GM21737 (cell line): ENCODE measurements around the gene LRRK1.

Experiments used
- ATAC-seq: cut with Tn5 transposase; IDR thresholded peaks from one replicate; pipeline ENCODE4 v1.9.1; 2021; ENCODE audit warnings: mild to moderate bottlenecking, moderate library complexity; ENCODE audit not compliant: unreplicated experiment

LRRK1 gene

DNA sequence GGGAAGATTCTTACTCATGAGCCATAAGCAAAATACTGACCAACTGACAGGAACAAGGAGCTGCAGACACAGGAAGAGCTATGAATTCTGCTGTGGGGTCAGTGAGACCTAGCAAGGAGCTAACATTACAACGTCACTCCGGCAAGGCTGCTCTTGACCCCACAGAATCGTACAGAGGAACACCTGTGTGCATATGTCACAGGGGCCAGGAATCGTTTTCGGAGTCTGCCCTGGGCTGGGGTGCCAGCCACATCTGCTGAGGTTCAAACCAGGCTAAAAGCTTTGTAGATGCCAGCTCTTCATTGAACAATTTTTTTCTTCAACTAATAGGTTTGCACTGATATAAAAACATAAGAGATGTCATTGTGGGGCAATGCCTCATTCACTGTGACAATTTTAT lies 82.6 kb downstream of the LRRK1 start:
- ATAC-seq: no peak

GRCh38 chr15:101003081-101003480 lies 83.9 kb downstream of the LRRK1 start:
- no peak for ATAC-seq

- ATAC-seq: no peak
Measured at GRCh38 chr15:101003706-101004105, 84.5 kb downstream of the LRRK1 start.

DNA sequence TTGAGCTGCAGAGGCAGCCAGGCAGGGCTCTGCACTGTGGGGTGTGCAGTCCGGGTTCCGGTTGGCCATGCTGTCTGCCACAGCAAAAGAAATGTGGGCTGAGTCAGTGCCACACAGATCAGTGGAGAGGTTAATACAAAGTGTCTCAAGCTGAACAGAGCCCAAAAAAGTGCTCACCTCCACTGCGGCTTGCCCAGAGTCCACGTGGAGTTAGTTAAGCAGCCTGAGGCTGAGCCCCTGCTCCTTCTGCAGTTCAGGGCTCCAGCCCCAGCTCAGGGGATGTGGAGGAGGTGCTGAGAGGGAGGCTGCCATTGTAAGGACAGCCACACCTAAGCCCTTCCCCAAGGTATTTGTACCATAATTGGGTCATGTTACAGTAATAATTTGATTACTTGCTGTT lies 85.3 kb downstream of the LRRK1 start:
- ATAC-seq: no peak

GRCh38 chr15:101004986-101005747 lies 86.0 kb downstream of the LRRK1 start:
- no peak for ATAC-seq

DNA sequence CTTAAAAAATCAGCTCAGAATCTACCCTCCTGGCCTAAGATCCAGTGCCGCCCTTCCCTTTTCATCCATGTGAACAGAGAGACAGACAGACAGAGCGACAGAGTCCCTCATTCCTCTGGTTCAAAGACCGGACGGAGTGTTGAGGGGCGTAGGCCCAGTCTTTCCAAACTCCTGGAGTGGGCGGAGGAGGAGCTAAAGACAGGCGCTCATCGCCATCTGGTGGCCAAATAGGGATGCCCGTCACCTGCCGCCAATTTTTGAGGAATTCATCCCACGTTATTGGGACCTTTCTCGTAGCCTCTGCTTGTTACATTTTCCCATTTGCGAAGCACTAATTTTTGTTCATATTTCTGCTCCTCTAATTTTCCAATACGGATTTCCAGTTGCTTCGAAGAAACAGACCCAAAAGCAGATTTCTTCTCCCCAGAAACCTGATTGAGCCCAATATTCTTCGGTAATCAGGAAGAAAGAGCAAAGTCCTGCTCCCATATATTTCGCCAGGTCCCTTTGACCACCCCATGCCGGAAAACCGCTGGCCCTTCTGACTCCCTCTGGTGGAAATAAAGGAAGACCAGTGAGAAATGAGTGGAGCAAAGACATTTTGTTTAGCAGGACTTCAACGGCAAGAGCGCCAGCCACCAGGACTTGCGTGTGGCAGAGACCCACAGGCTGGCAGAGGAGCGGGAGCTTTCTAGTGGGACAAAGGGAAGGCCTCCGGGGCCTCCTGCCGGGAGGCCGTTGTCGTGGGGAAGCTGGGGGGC lies 88.0 kb downstream of the LRRK1 start:
- ATAC-seq: peak; percentile 53

DNA sequence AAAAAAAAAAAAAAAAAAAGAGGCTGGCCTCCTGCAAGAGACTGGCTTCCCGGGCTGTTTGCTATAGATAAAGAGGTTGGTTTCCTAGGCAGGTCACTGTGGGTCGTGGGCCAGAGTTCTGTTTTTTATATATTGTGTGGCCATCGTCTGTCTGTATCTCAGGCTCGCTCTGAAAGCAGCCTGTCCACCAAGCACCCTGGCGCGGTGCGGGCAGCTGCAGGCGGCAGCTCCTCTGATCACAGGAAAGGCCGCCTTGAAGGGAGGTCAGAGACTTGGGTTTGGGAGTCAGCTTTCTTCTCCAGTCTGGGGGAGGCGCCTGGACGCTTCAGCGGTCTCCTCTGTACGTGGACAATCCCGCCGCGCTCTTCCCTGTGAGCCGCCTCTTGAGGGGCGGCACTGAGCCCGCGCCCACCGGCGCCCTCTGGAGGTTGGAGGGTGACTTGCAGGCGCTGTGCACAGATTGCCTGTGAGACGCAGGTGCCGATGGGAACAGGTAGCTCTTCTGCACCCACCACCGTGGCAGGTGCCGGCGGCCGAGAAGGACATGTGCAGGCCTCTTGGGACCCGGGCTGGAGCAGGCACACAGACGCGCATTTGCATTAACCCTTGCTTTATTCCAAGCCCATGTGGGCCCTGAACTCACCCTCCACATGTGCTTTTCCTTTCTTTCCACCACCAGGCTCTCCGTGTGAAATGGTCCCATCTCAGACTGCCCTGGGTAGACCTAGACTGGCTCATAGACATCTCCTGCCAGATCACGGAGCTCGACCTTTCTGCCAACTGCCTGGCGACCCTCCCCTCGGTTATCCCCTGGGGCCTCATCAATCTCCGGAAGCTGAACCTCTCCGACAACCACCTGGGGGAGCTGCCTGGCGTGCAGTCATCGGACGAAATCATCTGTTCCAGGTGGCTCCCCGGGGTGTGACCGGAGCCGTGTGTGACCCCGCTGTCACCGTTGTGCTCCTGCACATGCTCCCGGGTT lies 89.3 kb downstream of the LRRK1 start:
- ATAC-seq: peak; percentile 90

DNA sequence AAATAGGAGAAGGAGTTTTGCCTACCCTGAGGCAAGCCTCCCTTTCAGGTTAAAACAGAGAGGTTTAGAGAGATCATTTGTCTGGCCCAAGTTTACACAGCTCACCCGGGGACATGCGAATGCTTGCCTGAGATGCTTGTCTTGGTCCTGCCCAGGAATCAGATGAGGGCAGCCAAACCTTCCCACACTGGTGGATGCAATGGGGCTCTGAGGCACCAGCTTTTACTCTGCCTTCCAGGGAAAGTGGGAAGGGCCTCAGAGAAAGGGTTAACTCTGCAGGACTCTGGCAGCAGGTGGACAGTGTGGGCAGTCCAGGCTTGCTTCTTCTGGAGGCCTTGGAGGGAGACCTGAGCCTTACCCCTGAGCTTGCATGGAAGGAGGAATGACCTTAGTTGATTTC lies 90.0 kb downstream of the LRRK1 start:
- ATAC-seq: no peak

DNA sequence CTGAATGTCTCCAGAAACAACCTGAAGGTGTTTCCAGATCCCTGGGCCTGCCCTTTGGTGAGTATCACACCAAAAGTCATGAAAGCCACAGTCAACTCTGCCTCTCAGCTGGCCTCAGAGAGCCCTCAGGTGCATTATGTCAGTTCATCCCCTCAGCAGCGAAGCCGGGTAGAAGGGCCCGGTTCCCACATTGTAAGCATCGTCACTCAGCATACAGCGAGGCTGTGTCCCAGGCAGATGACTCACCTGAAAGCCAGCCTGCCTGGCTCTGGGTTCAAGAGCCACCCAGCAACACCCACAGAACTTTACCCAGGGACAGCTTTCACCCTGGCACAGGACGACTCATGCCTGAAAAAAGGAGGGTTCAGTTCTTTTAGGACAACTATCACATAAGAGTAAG lies 91.6 kb downstream of the LRRK1 start:
- no peak for ATAC-seq

DNA sequence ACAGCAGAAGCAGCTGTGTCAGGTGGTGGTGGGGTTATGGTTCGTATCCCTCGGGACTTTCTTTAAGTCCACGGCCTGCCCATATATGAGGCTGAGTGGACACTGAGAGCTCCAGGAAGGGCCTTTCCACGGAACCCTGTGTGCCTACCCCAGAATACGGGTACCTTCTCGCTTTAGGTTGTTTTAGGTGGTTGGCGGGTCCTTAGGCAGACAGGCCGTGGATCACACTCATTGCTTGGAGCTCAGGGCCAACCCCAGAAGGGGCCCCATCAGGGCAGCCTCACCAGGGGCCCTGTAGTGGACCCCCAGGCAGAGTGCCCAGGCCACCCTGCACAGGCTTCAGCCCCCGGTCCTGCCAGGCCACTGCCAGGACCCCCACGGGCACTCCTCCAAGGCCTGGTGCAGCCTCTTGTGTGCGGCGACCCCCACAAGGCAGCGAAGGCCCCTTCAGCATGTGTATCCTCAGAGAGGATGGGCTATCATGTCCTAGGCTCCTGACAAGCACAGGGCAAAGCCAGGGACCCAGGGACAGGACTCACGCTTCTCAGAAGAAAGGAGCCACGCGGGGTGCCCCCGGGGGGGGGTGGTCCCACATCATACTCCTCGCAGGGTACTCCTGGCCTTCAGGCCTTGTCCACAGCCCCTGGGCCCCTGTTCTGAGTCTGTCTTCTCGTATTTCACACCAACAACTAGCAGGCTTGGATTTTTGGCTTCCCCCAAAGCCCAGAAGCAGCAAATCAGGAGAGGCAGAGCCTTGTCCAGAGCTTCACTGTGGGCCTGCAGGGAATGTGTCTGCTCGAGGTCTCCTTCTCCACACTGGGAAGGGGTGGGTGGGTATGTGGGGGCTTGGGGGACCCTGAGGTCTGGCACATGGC lies 93.4 kb downstream of the LRRK1 start:
- ATAC-seq: no peak

GRCh38 chr15:101013201-101013550 lies 94.0 kb downstream of the LRRK1 start:
- ATAC-seq: no peak

DNA sequence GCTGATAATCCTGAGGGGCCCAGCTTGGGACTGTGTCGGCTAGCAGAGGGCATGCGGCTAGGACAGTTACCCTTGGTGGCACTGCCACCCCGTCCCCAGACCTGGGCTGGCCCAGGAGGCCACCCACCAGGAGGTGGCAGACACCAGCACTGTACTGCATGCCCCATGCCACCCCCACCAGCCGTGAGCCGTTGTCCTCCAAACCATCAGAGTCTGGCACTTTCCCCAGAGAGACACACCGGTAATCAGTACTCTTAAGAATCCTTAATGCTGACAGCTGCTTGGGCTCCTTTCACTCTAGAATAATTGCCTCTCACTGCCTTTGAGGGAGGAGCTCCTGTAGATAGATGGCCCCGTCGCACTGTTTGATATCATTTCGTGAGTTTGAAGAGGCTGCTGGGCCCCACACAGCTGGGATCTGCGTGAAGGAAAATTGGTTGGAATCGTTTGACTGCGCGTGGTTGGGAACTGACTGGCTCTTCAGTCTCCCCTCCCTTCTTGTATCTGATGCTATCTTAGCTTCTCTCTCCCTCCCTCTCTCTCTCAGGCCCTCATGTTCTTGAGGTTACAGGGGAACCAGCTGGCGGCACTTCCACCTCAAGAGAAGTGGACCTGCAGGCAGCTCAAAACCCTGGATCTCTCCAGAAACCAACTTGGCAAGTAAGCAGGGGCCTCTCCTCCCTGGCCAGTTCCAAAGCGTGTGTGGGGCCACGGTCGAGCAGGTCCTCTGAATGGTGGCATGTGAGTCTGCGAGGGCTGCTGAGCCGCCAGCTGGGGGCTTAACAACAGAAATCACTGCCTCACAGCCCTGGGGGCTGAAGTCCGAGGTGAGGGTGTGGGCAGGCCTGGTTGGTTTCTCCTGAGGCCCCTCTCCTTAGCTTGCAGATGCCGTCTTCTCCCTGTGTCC lies 94.9 kb downstream of the LRRK1 start:
- no peak for ATAC-seq

DNA sequence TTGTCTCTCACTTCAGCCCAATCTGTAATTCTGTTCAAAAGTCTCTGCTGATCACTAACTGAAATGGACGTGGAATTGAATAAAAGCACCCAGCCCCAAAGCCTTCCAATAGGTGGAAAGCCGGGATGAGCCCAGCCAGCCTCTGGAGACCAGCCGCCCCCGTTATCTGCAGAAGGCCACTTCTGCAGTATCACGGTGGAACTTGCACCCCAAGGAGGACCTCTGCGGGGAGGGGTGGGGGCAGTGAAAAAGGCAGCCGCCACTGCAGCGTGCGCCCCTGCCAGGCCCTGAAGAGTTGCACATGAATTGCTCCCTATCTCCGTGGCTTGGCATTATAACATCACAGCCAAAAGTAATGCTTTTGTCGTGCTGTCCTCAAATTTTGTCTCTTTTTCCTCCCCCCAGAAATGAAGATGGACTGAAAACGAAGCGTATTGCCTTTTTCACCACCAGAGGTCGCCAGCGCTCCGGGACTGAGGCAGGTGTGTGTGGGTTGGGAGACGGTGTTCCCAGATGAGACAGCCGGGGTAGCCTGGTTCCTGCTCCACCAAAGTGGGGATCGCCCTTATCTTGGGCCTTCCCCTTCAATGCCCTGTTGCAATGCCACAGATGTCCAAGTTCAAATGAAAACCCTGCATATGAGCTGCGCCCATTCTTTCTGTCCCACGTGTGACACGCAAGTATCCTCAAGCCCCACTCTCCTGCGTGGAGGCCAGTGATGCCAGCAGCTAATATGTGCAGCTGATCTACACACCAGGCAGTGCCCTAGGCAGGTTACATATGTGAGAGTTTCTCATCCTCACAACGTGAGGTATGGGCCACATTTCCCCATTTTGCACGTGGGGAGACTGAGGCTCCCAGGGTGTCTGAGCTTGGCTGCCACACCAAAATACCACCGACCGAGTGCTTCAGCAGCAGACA lies 96.0 kb downstream of the LRRK1 start:
- ATAC-seq: no peak

- ATAC-seq: no peak
Measured at GRCh38 chr15:101016581-101016980, 97.4 kb downstream of the LRRK1 start.

DNA sequence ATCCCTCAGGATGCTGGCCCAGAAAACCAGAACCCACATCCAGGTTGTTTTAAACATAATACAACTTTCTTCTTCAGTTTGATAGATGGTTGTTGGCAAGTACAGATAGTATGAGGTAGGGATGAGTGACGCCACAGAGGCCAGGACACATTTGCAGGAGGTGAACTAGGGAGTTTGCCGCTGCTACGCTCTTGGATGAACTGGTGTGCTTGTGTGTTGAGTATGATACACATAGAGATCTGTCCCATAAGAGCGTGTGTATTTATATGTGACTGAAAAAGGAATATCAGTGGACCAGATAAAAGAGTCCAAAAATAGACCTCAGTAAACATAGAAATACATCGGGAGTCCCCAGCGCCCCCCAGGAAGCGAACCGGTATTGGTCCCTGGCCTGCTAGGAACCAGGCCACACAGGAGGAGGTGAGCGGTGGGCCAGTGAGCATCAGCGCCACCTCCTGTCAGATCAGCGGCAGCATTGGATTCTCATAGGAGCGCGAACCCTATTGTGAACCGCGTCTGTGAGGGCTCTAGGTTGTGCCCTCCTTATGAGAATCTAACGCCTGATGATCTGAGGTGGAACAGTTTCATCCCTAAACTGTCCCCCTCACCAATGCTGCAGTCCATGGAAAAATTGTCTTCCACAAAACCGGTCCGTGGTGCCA lies 98.1 kb downstream of the LRRK1 start:
- no peak for ATAC-seq

DNA sequence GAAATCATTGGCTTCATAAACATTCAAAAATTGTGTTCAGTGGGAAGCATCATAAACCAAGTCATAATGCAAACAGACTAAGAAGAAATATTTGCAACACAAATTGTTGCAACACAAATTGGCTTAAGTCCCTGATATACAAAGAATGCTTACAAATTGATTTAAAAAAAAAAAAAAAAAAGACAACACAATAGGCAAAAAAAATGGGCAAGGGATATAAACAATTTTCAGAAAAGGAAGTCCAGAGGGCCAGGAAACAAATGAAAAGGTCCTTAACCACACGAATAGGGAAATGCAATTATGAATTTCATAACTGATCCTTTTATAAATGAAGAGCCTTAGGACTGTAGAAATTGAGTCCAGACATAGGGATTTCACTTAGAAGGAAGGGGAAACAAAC lies 98.9 kb downstream of the LRRK1 start:
- no peak for ATAC-seq

DNA sequence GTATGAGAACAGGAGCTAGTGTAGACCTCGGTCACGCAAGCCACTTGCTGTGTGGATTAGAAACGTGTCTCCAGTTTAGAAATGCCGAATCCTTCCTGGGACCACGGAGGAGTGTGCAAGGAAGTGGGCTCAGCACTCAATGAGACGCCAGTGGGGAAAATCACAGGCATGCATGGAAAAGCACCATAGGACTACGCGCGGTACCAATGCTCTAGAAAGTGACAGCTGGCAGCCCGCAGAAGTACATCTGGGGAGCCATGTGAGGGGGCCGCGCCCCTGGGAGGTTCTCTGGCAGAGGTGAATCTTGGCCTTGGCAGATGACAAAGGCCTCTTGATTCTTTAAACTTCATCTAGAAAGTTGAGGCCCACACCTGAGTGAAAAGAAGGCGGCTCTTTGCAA lies 99.3 kb downstream of the LRRK1 start:
- ATAC-seq: no peak

GRCh38 chr15:101019366-101019896 lies 100.3 kb downstream of the LRRK1 start:
- ATAC-seq: no peak
